ENCODE measurements around the gene BCAN.

BCAN gene

GRCh38 chr1:156700736-156701531 lies 59.0 kb downstream of the BCAN start:
- no peak for DNase-seq (ENCODE audit: low read depth)

GRCh38 chr1:156703336-156703735 lies 61.4 kb downstream of the BCAN start:
- no peak for DNase-seq (ENCODE audit: low read depth)

GRCh38 chr1:156703741-156704140 lies 61.8 kb downstream of the BCAN start:
- DNase-seq (ENCODE audit: low read depth) = no peak

GRCh38 chr1:156704166-156704711 lies 62.3 kb downstream of the BCAN start:
- no peak for DNase-seq (ENCODE audit: low read depth)

- no peak for DNase-seq (ENCODE audit: low read depth)
These were observed 63.0 kb downstream of the BCAN start for GRCh38 chr1:156704930-156705320.

- DNase-seq (ENCODE audit: low read depth) = no peak
These were observed 63.5 kb downstream of the BCAN start, which contains the start of gene CRABP2 for GRCh38 chr1:156705321-156705917. TSS of gene CRABP2 (minus strand) at chr1:156705583. CDS start at chr1:156705446, 137 bp downstream.

- DNase-seq (ENCODE audit: low read depth) = no peak
These were observed 64.2 kb downstream of the BCAN start for GRCh38 chr1:156705918-156706656.

GRCh38 chr1:156706657-156707416 lies 64.9 kb downstream of the BCAN start:
- no peak for DNase-seq (ENCODE audit: low read depth)

- DNase-seq (ENCODE audit: low read depth) = no peak
These were observed 65.7 kb downstream of the BCAN start for GRCh38 chr1:156707417-156708217.

- no peak for DNase-seq (ENCODE audit: low read depth)
These were observed 66.3 kb downstream of the BCAN start for GRCh38 chr1:156708218-156708661.

GRCh38 chr1:156709031-156709430 lies 67.1 kb downstream of the BCAN start:
- no peak for DNase-seq (ENCODE audit: low read depth)
